ENCODE results near the gene PLA2G3. TPM values are rescaled to one million over a fixed set of nuclear protein-coding genes. Genes with fewer than 3 reads are reported as not detected.

The PLA2G3 gene
- total RNA-seq, 1 donor from 2014 or later = 1.3 TPM

DNA sequence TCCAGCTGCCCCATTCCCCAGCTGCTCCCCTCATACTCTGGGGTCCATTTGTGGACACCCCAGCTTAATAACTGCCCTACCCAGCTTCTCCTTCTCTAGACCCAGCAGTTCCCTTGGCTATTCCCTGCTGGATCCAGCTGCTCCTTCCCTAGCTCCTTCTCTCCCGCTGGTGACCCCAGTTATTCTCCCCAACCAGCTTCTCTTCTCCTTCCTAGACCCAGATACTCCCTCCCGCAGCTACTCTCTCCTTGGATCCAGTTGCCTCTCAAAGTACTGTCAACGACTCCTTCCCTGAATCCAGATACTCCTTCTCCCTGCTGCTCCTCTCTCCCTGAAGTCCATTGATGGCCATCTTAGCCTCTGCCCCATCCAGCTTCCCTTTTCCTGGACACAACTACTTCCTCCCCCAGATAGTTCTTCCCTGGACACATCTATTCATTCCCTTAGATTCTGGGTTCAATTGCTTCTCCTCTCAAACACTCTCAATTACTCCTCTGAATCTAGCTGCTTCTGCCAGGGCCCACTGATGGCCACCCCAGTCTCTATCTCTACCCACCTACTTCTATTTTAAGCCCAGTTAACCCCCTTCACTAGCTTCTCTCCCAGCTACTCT lies 44.6 kb downstream of the PLA2G3 start:
- Mint-ChIP-seq H3K4me3 (ENCODE audit: unreplicated experiment) (no peak overlapping the region), H3K36me3 (ENCODE audit: unreplicated experiment) (no peaks in the 10 kb centered on the region), H3K9me3 (ENCODE audit: unreplicated experiment) (peaks cover 7% of the 10 kb centered on the region), H3K27ac (ENCODE audit: unreplicated experiment) (no peak overlapping the region), H3K27me3 (ENCODE audit: unreplicated experiment) (peaks cover 4% of the 10 kb centered on the region), H3K4me1 (ENCODE audit: low read depth, unreplicated experiment) (no peaks in the 10 kb centered on the region)
- TF ChIP-seq, protein P1, sequence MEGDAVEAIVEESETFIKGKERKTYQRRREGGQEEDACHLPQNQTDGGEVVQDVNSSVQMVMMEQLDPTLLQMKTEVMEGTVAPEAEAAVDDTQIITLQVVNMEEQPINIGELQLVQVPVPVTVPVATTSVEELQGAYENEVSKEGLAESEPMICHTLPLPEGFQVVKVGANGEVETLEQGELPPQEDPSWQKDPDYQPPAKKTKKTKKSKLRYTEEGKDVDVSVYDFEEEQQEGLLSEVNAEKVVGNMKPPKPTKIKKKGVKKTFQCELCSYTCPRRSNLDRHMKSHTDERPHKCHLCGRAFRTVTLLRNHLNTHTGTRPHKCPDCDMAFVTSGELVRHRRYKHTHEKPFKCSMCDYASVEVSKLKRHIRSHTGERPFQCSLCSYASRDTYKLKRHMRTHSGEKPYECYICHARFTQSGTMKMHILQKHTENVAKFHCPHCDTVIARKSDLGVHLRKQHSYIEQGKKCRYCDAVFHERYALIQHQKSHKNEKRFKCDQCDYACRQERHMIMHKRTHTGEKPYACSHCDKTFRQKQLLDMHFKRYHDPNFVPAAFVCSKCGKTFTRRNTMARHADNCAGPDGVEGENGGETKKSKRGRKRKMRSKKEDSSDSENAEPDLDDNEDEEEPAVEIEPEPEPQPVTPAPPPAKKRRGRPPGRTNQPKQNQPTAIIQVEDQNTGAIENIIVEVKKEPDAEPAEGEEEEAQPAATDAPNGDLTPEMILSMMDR (IDR thresholded peaks at IDR 0.05; ENCODE audit: partially characterized antibody, unreplicated experiment) = no peak
- DNase-seq = no peak

DNA sequence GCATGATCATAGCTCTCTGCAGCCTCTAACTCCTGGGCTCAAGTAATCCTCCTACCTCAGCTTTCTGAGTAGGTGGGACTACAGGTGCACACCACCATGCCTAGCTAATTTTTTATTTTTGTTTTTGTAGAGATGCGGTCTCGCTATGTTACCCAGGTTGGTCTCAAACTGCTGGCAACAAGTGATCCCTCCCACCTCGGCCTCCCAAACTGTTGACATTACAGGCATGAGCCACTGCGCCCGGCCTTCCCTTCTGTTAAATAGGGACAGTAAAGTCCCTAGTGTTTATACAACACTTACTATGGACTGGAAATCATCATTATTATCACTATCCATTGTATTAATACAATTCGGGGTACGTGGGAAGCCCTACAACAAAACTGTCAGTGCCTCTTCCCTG lies 45.6 kb downstream of the PLA2G3 start:
- TF ChIP-seq, protein P1 (IDR thresholded peaks at IDR 0.05; ENCODE audit: partially characterized antibody, unreplicated experiment) = no peak
- Mint-ChIP-seq H3K9me3 (ENCODE audit: unreplicated experiment) (peaks cover 7% of the 10 kb centered on the region), H3K36me3 (ENCODE audit: unreplicated experiment) (no peaks in the 10 kb centered on the region), H3K4me3 (ENCODE audit: unreplicated experiment) (no peak overlapping the region), H3K27me3 (ENCODE audit: unreplicated experiment) (peaks cover 4% of the 10 kb centered on the region), H3K27ac (ENCODE audit: unreplicated experiment) (no peak overlapping the region), H3K4me1 (ENCODE audit: low read depth, unreplicated experiment) (no peaks in the 10 kb centered on the region)
- no peak for DNase-seq

GRCh38 chr22:31094021-31094551 lies 46.2 kb downstream of the PLA2G3 start:
- Mint-ChIP-seq H3K27me3 (ENCODE audit: unreplicated experiment) (peaks cover 4% of the 10 kb centered on the region), H3K36me3 (ENCODE audit: unreplicated experiment) (no peaks in the 10 kb centered on the region), H3K4me1 (ENCODE audit: low read depth, unreplicated experiment) (no peaks in the 10 kb centered on the region), H3K4me3 (ENCODE audit: unreplicated experiment) (no peak overlapping the region), H3K9me3 (ENCODE audit: unreplicated experiment) (peaks cover 7% of the 10 kb centered on the region), H3K27ac (ENCODE audit: unreplicated experiment) (no peak overlapping the region)
- TF ChIP-seq, protein P1 (IDR thresholded peaks at IDR 0.05; ENCODE audit: partially characterized antibody, unreplicated experiment) = no peak
- DNase-seq = no peak

GRCh38 chr22:31093086-31093850 lies 47.0 kb downstream of the PLA2G3 start:
- no peaks in the 10 kb centered on the region for H3K4me1 Mint-ChIP-seq (ENCODE audit: low read depth, unreplicated experiment)
- H3K36me3 Mint-ChIP-seq (ENCODE audit: unreplicated experiment) = no peaks in the 10 kb centered on the region
- peaks cover 7% of the 10 kb centered on the region for H3K9me3 Mint-ChIP-seq (ENCODE audit: unreplicated experiment)
- no peak overlapping the region for H3K4me3 Mint-ChIP-seq (ENCODE audit: unreplicated experiment)
- DNase-seq = no peak
- TF ChIP-seq, protein P1 (IDR thresholded peaks at IDR 0.05; ENCODE audit: partially characterized antibody, unreplicated experiment) = no peak
- peaks cover 4% of the 10 kb centered on the region for H3K27me3 Mint-ChIP-seq (ENCODE audit: unreplicated experiment)
- no peak overlapping the region for H3K27ac Mint-ChIP-seq (ENCODE audit: unreplicated experiment)

- TF ChIP-seq, protein P1 (IDR thresholded peaks at IDR 0.05; ENCODE audit: partially characterized antibody, unreplicated experiment) = no peak
- Mint-ChIP-seq H3K4me1 (ENCODE audit: low read depth, unreplicated experiment) (no peaks in the 10 kb centered on the region), H3K27me3 (ENCODE audit: unreplicated experiment) (peaks cover 5% of the 10 kb centered on the region), H3K9me3 (ENCODE audit: unreplicated experiment) (peaks cover 7% of the 10 kb centered on the region), H3K27ac (ENCODE audit: unreplicated experiment) (no peak overlapping the region), H3K4me3 (ENCODE audit: unreplicated experiment) (no peak overlapping the region), H3K36me3 (ENCODE audit: unreplicated experiment) (no peaks in the 10 kb centered on the region)
- no peak for DNase-seq
Observed at GRCh38 chr22:31092161-31092560, 48.1 kb downstream of the PLA2G3 start.
